ENCODE results near the gene SEC24A. TPM values are rescaled to one million over a fixed set of nuclear protein-coding genes. Genes with fewer than 3 reads are reported as not detected.

SEC24A gene
- total RNA-seq, 4 donors from 2014 or later: 11.4 to 18.3 (median 13.6) TPM

DNA sequence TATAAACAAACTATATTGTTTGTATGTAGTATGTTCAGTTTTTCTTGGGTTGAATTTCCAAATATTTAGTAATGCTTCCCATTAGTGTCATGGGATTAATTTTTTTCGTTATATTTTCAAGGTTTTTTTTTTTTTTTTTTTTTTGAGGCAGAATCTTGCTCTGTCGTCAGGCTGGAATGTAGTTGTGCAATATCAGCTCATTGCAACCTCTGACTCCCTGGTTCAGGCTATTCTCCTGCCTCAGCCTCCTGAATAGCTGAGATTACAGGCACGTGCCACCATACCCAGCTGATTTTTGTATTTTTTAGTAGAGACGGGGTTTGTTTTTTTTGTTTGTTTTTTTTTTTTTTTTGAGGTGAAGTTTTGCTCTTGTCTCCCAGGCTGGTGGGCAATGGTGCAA is 120.6 kb downstream of the SEC24A start:
- ATAC-seq: no peak
- intact Hi-C loops (cut with DNase I; ENCODE audit: low total_unique reads): no loop called here
- in situ Hi-C loops (cut with MboI; ENCODE audit: low sequenced_read_pairs in 4 of 4): loop anchor here in 1 of 4 donors (25.0 kb wide), 1 partner anchor 143 kb away; the partner anchor contains the start of gene PCBD2

DNA sequence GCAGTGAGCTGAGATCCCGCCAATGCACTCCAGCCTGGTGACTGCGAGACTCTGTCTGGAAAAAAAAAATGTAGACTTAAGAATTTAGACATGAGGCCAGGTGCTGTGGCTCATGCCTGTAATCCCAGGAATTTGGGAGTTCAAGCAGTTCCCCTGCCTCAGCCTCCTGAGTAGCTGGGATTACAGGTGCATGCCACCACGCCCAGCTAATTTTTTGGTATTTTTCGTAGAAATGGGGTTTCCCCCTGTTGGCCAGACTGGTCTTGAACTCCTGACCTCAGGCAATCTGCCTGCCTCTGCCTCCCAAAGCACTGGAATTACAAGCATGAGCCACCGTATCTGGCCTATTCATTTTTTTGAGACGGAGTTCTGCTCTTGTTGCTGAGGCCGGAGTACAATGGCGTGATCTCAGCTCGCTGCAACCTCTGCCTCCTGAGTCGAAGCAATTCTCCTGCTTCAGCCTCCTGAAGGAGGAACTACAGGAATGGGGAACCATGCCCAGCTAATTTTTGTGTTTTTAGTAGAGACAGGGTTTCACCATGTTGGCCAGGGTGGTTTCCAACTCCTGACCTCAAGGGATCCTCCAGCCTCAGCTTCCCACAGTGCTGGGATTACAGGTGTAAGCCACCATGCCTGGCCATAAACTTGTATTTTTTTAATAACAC is 124.0 kb downstream of the SEC24A start:
- intact Hi-C loops (cut with DNase I; ENCODE audit: low total_unique reads): no loop called here
- Histone ChIP-seq H3K36me3 (peaks cover 5 to 94% of the 10 kb centered on the region in 2 donors), H3K27me3 (no peaks in the 10 kb centered on the region), H3K9me3 (no peaks in the 10 kb centered on the region), H3K27ac (no peak overlapping the region), H3K4me3 (no peak overlapping the region), H3K4me1 (no peaks in the 10 kb centered on the region)
- in situ Hi-C loops (cut with MboI; ENCODE audit: low sequenced_read_pairs in 4 of 4): loop anchor here in 1 of 4 donors (25.0 kb wide), 1 partner anchor 140 kb away; the partner anchor contains the start of gene PCBD2
- no peak for TF ChIP-seq POLR2A (IDR thresholded peaks at IDR 0.05)
- TF ChIP-seq, protein P1, sequence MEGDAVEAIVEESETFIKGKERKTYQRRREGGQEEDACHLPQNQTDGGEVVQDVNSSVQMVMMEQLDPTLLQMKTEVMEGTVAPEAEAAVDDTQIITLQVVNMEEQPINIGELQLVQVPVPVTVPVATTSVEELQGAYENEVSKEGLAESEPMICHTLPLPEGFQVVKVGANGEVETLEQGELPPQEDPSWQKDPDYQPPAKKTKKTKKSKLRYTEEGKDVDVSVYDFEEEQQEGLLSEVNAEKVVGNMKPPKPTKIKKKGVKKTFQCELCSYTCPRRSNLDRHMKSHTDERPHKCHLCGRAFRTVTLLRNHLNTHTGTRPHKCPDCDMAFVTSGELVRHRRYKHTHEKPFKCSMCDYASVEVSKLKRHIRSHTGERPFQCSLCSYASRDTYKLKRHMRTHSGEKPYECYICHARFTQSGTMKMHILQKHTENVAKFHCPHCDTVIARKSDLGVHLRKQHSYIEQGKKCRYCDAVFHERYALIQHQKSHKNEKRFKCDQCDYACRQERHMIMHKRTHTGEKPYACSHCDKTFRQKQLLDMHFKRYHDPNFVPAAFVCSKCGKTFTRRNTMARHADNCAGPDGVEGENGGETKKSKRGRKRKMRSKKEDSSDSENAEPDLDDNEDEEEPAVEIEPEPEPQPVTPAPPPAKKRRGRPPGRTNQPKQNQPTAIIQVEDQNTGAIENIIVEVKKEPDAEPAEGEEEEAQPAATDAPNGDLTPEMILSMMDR (IDR thresholded peaks at IDR 0.05 in 4 of 5, conservative IDR thresholded peaks at IDR 0.05 in 1 of 5): no peak
- DNase-seq (no peak), ATAC-seq (no peak)

More for the DNA sequence above, 120.6 kb downstream of the SEC24A start:
- Histone ChIP-seq H3K4me1 (no peaks in the 10 kb centered on the region), H3K36me3 (peaks cover 5 to 97% of the 10 kb centered on the region in 2 donors), H3K9me3 (no peaks in the 10 kb centered on the region), H3K27ac (no peak overlapping the region), H3K4me3 (no peak overlapping the region), H3K27me3 (no peaks in the 10 kb centered on the region)
- DNase-seq: no peak
- no peak for TF ChIP-seq POLR2A (IDR thresholded peaks at IDR 0.05)
- TF ChIP-seq, protein P1 (IDR thresholded peaks at IDR 0.05 in 4 of 5, conservative IDR thresholded peaks at IDR 0.05 in 1 of 5): no peak

DNA sequence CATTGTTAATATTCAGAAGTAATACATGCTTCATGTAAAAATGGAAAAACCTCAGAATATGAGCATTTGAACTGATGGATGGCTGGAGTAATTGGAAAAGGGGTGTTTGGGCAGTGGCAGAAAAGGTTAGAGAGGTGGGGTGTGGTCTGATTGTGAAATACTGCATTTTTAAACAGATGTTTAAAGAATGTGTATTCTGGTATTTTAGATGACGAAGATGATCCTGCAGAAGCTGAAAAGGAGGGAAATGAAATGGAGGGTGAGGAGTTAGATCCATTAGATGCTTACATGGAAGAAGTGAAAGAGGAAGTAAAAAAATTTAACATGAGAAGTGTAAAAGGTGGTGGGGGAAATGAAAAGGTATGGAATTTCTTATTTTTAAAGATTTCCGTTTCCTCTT is 128.8 kb downstream of the SEC24A start:
- in situ Hi-C loops (cut with MboI; ENCODE audit: low sequenced_read_pairs in 4 of 4) (no loop called here), intact Hi-C loops (cut with DNase I; ENCODE audit: low total_unique reads) (no loop called here)
- Histone ChIP-seq H3K36me3 (peaks cover 0 to 97% of the 10 kb centered on the region in 2 donors), H3K27me3 (no peaks in the 10 kb centered on the region), H3K4me1 (no peaks in the 10 kb centered on the region), H3K4me3 (no peak overlapping the region), H3K27ac (no peak overlapping the region), H3K9me3 (no peaks in the 10 kb centered on the region)
- TF ChIP-seq, protein P1 (IDR thresholded peaks at IDR 0.05 in 4 of 5, conservative IDR thresholded peaks at IDR 0.05 in 1 of 5): no peak
- no peak for TF ChIP-seq POLR2A (IDR thresholded peaks at IDR 0.05)
- DNase-seq: no peak
- ATAC-seq: no peak

Other genes starting within 250 kb of the SEC24A start
- gene CDKN2AIPNL, start 236.9 kb upstream of the SEC24A start, total RNA-seq: 10 to 100 TPM; 23.6 to 58.5 (median 37.4) TPM
- 10 to 100 TPM; 17.3 to 44.5 (median 19.8) TPM for gene JADE2, start 123.1 kb upstream of the SEC24A start, total RNA-seq
- 100 to 1,000 TPM; 142 to 197 (median 157) TPM for gene SAR1B, start 16.0 kb upstream of the SEC24A start, total RNA-seq
- 10 to 100 TPM; 30.8 to 51.6 (median 39.2) TPM for gene CAMLG, start 89.8 kb downstream of the SEC24A start, total RNA-seq
- gene DDX46, start 110.0 kb downstream of the SEC24A start, total RNA-seq: 10 to 100 TPM; 29.1 to 41.3 (median 36.8) TPM
- 10 to 100 TPM; 17.3 to 32.8 (median 23.4) TPM for gene C5orf24, start 197.2 kb downstream of the SEC24A start, total RNA-seq
- 10 to 100 TPM; 37.0 to 81.1 (median 59.6) TPM for gene TXNDC15, start 225.6 kb downstream of the SEC24A start, total RNA-seq